Raji (cell line): Measurements from ENCODE around the gene ST3GAL4.

Experiments used
- POLR2A ChIP-seq: IDR thresholded peaks from 2 replicates; pipeline ENCODE4 v1.6.1; 2011; ENCODE audit warnings: low read depth, low read length, control low read depth; ENCODE audit not compliant: insufficient read depth

ST3GAL4 gene

DNA sequence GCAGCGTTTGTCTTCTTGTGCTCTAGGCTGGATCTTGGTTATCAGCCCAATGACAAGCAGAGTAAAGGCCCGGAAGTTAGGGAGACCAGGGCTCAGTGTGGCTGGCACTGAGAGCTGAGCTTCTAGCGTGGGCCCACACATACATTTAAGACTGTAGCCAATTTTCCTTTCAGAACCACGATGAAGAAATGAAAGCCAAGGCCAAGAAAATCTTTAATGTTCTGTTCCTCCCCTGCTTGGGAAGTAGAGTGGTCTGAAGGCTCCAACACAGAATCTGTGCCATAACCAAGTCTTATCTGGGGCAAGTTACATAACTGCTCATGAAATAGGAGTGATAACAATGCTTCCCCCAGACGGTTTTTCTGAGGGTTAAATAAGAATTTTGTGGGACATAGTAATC, 4.7 kb upstream of the ST3GAL4 start:
- no peak for TF ChIP-seq POLR2A

DNA sequence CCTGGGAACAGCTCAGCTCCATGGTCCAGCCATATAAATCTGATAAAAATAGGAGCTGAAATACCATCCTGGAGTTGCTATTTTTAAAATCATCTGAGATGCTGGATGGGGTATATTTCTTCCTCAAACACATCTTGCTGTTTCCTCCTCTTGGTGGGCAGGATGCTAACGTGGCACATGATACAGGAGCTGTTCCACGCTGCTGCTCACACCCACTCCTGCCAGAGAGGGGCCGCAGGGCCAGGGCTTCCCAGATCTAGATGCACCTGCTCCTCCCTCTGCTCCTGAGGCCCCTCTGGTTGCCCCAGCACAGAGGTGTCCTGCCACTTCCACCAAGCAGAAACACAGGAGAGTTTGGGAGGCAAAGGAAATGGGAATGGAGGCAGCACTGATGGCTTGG, 3.3 kb upstream of the ST3GAL4 start:
- no peak for TF ChIP-seq POLR2A

DNA sequence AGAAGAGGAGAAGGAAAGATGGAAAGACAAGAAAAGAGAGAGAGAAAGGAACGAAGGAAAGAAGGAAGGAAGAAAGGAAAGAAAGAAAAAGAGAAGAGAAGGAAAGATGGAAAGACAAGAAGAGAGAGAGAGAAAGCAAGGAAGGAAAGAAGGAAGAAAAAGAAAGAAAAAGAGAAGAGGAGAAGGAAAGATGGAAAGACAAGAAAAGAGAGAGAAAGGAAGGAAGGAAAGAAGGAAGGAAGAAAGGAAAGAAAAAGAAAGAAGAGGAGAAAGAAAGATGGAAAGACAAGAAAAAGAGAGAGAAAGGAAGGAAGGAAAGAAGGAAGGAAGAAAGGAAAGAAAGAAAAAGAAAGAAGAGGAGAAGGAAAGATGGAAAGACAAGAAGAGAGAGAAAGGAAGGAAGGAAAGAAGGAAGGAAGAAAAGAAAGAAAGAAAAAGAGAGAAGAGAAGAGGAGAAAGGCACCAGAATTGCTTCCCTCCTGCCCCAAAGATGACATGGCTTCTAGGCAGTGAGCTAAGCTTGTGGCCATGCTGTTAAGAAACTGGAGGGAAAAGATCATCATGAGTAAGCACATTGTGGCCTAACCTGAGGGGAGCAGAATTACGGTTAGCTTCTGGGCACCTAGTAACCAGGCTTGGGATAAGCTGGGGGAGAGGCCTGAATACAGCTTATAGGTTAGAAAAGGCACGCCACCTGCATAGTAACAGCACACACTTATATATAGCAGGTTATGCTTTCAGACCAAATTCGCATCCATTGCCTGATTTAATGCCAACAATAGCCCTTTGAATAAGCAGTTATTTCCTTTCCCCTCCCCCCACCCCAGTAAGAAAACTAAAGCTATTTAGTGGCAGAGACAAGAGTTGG, 2.3 kb upstream of the ST3GAL4 start:
- no peak for TF ChIP-seq POLR2A

DNA sequence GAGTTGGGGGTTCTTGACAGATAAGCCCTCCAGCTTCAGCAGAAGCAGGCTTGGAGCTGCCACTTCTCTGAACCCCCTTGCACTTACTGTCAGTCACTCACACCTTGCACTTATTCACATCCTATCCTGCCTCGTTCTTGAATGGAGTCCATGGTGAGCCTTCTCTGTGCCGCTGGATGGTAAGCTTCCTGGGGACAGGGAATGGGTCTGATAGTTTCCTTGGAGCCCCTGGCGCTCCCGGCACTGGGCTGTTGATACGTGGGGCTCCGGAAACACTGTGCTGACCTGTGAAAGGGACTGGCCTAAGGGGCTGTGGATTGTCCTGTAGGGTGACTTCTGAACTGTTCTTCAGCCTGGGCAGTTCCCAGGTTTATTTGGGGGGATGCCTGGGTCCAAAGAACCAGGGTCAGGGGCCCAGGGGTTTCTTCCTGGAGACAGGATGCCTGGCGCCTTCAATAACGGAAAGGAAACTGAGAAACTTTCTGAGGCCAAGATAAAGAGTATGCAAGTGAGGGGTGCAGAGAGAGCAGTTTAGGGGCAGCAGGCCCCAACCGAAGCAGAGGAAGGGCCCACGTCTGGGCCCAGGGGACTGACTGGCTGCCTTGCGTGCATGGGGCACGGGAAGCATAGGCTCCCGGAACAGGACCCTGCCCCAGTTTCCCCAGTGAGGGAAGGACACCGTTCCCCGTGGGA, 709 bp upstream of the ST3GAL4 start:
- no peak for TF ChIP-seq POLR2A

GRCh38 chr11:126355926-126356897, 726 bp downstream of the ST3GAL4 start:
- TF ChIP-seq POLR2A: no peak

- no peak for TF ChIP-seq POLR2A
These were observed 1.8 kb downstream of the ST3GAL4 start for GRCh38 chr11:126357055-126357962.

DNA sequence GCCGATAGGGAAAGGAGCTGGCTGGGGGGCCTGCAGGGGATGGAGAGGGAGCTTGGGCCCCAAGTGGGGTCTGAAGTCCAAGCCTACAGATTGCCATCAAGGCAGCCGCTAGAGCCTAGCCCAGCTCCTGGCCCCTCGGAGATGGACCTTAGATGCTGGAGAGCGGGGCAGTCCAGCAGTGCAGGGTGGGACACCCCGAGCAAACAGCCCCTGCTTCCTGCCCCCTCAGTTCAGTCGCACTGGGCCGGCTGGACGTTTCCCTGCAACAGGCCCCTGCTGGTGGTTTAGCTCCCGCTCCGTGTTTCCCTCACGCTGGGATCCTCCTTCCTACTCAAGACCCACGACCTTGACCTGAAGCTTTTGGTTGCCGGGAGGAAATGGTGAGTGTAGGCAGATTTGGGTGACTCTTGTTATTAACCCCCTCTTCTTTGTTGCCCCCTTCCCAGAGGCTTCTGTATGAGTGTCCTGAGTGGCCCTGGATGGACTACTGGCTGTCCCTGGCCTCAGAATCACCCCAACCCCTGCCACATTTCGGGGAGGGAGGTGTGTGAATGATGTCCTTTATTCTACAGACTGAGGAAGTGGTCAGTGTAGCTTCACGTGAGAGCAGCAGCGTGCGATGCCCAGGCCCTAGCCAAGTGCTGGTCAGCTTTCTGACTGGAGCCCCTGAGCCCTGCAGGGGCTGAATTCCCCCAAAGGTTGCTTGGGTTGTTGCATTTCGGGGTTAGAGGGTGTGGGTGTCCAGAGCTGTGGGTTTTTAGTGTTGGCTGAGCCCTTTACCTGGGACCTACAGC, 2.7 kb downstream of the ST3GAL4 start:
- no peak for TF ChIP-seq POLR2A

DNA sequence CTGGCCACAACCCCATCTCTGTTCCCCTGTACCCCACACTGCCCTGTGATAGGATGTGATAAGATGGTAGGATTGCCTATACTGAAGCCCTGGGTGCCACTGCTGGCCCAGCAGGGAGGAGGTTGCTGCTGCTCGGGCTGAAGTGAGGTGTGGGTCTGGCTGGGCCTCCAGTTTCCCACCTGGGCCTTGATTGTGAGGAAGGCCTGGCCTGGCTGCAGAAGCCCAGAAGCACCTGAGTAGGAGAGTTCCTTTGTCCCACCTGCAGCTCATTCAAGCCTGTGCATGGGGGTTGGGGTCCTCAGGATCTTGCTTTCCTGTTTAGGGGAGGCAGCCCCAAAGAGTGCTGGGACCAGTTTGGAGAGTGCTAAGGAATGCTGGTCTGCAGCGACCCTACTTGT, 3.3 kb downstream of the ST3GAL4 start:
- no peak for TF ChIP-seq POLR2A

DNA sequence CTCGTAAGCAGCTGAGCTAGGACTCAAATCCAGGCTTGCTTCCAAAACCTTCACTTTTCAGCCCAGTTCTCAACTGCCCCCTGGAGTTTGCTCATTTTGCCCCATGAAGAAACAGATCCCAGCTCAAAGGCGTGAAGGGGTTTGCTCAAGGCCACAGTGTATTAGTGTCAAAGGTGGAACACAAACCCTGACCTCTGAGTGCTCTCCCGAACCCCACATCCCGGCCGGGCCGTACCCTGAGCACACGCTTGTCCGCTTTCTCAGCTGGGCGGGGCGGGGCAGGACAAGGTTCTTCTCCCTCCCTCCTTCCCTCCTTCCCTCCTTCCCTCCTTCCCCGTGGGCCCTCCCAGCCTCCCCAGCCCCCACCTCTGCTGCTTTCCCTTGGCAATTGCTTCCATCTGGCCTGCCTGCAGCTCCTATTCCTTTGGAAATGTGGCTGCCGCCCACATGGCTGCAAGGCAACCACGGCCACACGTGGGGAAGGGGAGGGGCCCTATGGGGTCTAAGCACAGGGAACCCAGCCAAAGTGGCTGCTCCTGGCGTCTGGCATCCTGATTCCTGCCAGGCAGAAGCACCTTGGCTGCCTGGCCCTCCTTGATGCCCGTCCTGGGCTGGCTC, 4.1 kb downstream of the ST3GAL4 start:
- no peak for TF ChIP-seq POLR2A

DNA sequence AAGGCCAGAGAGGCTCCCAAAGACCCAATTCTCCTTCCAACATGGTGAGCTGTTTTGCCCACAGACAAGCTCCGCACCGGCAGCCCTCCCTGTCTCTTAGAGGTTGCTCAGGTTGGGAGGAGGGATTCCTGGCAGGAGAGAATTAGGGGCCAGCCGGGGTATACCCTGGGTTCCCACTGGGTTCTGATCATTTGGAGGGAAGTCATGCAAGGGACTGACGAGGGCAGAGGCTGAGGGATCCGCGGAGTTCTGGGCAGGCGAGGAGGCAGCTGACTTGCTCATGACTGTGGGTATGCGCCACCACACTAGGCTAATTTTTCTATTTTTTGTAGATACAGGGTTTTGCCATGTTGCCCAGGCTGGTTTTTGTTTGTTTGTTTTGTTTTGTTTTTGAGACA, 4.6 kb downstream of the ST3GAL4 start:
- TF ChIP-seq POLR2A: no peak

DNA sequence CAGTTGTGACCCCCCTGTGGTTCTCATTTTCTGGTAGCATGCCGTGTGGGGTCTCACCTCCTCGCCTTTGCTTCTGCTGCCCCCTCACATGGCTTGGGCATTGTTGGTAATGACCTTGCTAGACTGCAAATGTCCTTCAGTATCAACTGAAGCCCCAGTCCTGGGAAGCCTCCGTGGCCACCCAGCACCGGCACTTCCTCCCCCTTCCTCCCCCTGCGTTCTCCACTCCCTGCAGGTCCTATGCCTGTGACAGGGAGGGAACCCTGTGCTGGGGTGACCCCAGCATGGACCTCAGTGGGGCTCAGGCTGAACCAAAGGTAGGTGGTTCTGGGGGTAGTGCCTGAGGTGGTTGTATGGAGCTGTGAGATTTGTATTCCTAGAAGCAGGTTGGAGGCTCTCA, 5.9 kb downstream of the ST3GAL4 start:
- TF ChIP-seq POLR2A: no peak

DNA sequence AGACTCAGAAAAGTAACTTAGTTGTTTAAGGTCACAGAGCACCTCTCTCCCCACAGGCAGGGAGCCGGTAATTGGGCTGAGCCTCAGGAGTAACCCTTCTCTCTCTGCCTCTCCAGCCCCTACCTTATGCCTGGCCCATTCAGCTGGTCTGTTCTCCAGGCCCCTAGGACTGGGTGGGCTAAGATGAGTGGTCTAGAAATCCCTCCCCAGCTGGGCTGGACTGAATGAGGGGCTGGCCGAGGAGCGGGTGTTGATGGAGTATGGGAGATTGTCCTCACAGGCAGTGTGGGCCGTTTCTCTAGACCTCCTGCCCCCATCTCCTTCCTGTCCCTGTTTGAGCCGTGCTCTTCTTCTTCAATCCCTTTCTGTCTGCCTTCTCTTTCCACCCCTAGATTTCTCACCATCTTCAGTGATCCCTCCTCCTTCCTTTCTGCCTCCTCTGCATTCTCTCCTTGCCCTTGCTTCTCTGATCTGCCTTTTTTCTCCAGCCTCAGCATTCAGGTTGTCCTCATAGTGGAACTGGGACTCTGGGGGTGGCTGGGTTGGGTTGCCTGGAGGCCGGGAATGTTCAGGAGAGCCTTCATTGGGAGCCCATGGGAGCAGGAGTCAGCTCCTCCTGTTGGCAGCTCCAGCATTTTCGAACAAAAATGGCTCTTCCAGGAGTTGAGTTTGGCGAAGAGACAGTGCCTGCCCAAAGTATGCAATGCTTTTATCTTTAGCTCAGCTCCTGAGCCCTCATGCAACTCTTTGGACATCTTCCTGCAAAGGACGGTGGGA, 7.6 kb downstream of the ST3GAL4 start:
- TF ChIP-seq POLR2A: no peak
